AG09309 (cell line): ENCODE data around the gene RPS2.

Experiments used
- DNase-seq: peaks from one replicate; pipeline ENCODE4 v3.0.0-alpha.2; 2010; ENCODE audit warnings: low read depth
- H3K4me3 ChIP-seq: 2 replicates; pipeline ENCODE4 v1.5.1; 2011; ENCODE audit warnings: mild to moderate bottlenecking, low read depth, low read length, moderate library complexity; ENCODE audit not compliant: control insufficient read depth
- TF ChIP-seq, protein P1 (sequence below): IDR thresholded peaks from 2 replicates; pipeline ENCODE4 v1.5.1; 2011; ENCODE audit warnings: mild to moderate bottlenecking, low read depth, low read length, inconsistent platforms; ENCODE audit not compliant: insufficient read depth, control insufficient read depth; ENCODE audit errors: missing control alignments

RPS2 gene

GRCh38 chr16:1981398-1981836 is 16.8 kb upstream of the RPS2 start, which contains the start of gene NOXO1:
NOXO1 (minus strand) TSS chr16:1981469; CDS start chr16:1981179, 290 bp downstream.
- no peak for DNase-seq
- no peak within 1 kb of the TSS for H3K4me3 ChIP-seq
- TF ChIP-seq, protein P1, sequence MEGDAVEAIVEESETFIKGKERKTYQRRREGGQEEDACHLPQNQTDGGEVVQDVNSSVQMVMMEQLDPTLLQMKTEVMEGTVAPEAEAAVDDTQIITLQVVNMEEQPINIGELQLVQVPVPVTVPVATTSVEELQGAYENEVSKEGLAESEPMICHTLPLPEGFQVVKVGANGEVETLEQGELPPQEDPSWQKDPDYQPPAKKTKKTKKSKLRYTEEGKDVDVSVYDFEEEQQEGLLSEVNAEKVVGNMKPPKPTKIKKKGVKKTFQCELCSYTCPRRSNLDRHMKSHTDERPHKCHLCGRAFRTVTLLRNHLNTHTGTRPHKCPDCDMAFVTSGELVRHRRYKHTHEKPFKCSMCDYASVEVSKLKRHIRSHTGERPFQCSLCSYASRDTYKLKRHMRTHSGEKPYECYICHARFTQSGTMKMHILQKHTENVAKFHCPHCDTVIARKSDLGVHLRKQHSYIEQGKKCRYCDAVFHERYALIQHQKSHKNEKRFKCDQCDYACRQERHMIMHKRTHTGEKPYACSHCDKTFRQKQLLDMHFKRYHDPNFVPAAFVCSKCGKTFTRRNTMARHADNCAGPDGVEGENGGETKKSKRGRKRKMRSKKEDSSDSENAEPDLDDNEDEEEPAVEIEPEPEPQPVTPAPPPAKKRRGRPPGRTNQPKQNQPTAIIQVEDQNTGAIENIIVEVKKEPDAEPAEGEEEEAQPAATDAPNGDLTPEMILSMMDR, result no peak

DNA sequence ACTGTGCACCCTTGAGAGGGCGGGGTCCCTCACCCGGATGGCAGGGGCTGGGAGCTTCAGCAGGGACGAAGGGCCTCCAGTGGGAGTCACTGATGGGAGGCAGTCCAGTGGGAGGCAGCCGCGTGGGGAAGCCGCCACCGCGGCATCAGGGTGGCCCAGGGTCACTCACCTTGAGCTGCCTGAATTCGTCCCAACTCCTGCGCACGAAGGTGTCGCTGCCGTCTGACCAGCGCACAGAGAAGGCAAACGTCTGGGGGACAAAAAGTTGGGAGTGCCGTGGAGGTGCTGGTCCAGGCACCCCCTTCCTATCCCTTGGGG is 16.1 kb upstream of the RPS2 start:
- H3K4me3 ChIP-seq, result no peak overlapping the region
- no peak for DNase-seq
- TF ChIP-seq, protein P1, result no peak

DNA sequence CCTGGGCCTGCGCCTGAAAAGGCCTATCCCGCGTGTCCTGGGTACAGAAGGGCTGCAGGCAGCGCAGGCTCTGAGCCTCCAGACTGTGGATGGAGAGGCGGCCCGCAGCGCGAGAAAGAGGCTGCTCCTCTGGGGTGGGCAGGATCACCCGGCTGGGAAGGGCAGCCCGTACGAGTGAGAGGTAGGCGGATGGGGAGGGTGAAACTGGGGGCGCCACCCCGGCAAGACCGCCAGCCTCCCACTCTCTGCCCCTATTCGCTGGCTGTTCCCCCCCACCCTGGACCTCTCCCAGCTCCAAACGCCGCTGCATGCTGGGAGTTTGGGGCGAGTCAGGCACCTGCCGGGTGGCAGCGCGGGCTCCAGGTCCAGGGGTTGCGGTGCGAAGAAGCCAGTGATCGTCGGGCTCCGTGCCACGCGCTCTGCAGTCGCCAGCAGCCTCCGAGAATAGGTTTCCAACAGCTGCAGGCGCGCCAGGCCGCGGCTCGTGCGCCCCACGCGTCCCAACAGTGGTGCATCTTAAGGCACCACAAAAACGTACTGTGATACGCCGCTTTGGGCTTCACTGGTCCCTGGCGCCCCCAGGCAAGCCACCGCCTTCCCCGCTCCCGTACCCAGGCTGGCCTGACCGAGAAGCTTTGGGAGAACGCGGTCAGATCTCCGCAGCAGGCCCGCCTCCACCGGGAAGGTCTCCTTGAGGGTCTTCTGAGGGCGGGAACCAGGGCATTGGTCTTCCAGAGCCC is 15.6 kb upstream of the RPS2 start:
- TF ChIP-seq, protein P1, result no peak
- no peak overlapping the region for H3K4me3 ChIP-seq
- DNase-seq, result no peak

DNA sequence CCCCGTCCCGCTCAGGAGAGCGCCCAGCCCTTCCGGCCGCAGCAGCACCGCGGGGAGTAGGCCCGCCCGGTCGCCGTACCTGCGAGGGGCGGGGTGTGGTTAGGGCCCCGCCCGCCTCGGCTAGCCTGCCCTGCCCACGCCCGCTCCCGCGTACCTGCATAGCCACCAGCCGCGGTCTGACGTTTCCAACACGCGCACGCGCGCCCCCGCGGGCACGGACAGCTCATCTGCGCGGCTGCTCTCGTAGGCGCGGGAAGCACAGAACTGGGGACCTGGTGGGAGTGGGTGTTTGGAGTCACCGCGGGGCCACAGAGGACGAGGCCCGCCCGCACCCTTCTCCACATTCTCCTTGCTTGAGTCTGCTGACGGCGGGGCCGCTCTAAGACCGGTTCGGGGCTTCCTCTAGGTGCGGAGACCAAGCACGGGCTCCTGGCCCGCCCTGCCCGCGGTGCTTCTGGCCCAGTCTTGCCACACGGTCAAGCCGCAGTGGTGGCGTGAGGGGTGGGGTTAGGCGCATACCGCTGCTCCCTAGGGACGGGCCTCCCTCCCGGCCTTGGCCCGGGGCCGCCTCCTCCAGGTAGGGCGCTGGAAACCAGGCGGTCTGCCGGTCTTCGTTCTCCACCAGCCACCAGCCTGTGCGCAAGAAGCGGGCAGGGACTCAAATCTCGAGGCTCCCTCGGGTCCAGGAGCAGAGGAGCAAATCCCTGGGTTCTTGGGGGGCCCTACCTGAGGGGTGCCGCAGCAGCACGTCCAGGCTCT is 14.8 kb upstream of the RPS2 start:
- TF ChIP-seq, protein P1, result no peak
- DNase-seq, result no peak
- H3K4me3 ChIP-seq, result no peak overlapping the region

- TF ChIP-seq, protein P1, result no peak
- H3K4me3 ChIP-seq, result no peak overlapping the region
- DNase-seq, result no peak
Measured at GRCh38 chr16:1978476-1979120, 14.0 kb upstream of the RPS2 start.

DNA sequence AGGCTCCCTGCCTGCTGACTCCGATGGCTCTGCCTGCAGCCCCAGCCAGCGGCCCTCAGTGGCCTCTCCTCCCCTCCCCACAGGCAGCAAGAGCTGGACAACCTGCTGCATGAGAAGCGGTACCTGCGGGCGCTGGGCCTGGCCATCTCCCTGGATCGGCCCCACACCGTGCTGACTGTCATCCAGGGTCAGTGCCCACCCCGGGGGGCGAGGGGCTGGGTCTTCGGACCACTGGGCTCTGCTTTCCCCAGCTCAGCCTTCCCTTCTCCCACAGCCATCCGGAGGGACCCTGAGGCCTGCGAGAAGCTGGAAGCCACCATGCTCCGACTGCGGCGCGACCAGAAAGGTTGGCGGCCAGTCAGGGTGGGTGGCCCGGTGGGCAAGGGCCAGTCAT is 13.2 kb upstream of the RPS2 start:
- TF ChIP-seq, protein P1, result no peak
- H3K4me3 ChIP-seq, result no peak overlapping the region
- DNase-seq, result no peak
